Head of caudate nucleus (tissue), 42 donors: ENCODE measurements around the gene GXYLT2.
A peak's percentile ranks its signal among the peaks of the same experiment; 100 is the strongest.
"Not testable (repeated sequence)": the region's sequence is repeated elsewhere in the genome, so short reads cannot be mapped to it uniquely, and the experiment has no call there.

Experiments used
- DNase-seq, 42 donors: peaks; one replicate each; pipeline versions ENCODE4 v3.0.0 to v3.0.0-alpha.2; 2020 to 2021; ENCODE audit warnings: mixed read lengths in 7 of 42
- intact Hi-C: fragments of 100-400 bp; cut with DNase I; formaldehyde crosslinking; loops from one replicate; pipeline ENCODE4 v1.15.0; 2022

The GXYLT2 gene

DNA sequence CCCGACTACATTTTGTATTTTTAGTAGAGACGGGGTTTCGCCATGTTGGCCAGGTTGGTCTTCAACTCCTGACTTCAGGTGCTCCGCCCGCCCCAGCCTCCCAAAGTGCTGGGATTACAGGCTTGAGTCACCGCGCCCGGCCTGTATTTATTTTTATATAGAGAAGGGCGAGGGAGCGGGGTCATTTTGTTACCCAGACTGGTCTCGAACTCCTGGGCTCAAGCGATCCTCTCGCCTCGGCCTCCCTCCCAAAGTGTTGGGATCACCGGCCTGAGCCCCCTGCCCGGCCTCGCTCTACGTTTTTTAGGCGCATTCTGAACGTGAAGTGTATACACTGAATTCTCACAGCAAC is 108.3 kb downstream of the GXYLT2 start:
- intact Hi-C loops, result loop anchor here (5.0 to 10.0 kb wide), 2 partner anchors 59 kb away; no protein-coding TSS in a partner anchor
- DNase-seq, result peak in 13 of 42 donors; percentile 7 to 35 (median 14)

DNA sequence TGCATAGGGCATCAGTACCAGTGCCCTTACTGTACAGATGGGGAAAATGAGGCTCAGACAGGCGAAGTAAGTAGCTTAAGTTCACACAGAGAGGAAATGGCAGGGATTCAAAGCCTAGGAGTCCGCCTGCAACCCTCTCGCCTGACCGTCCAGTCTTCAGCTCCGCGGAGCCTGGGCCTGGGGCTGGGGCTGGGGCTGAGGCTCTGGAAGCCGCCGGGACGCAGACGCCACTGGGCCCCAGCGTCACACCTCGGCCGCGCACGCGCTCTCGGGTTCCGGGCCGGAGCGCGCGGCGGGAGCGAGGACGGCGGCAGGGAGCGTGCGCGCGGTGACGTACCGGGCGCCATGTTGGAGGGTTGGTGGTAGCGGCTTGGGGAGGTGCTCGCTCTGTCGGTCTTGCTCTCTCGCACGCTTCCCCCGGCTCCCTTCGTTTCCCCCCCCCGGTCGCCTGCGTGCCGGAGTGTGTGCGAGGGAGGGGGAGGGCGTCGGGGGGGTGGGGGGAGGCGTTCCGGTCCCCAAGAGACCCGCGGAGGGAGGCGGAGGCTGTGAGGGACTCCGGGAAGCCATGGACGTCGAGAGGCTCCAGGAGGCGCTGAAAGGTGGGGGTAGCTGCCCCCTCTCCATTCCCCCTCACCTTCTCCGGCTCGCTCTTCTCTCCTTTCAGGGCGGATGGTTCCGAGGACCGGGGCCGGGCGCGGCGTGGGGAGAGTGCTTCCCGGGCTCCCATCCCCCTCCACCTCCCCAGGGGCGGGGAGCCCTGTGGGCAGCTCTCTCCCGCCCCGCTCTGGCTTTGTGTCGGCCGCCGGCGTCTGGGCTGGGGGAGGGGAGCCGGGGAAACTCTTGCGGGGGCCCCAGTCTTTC is 108.9 kb downstream of the GXYLT2 start, which contains the start of gene PPP4R2:
PPP4R2 (plus strand) TSS at position 339 of the 861 bp plus-strand sequence; CDS start at position 566, 227 bp downstream.
- peak; percentile 52 to 94 (median 88) for DNase-seq
- intact Hi-C loops, result loop anchor here (5.0 to 10.0 kb wide), 2 partner anchors 58 to 59 kb away; no protein-coding TSS in a partner anchor

DNA sequence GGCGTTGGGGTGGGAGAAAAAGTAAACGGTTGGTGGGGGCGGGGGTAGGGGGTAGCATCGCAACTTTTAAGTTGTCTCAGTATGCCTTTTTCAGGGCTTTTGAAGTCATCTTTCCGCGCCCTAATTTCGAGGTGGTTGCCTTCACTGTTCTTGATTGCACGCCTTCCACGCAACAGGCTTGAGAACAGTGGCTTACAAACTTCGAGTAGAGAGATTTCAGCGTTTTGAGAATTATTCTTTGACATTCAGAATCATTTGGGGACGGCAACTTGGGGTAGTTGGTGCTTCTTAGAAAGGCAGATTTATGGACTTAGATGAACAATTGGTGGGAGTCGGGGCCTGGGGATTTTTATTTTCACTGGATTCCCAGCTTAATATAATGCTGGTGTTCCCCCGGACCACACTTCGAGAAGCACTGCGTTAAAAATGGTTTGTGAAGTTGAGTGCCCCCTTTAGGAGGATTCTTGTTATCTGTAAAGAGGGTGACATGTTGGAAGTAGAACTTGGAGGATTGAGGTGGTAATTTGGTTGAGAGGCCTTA is 109.6 kb downstream of the GXYLT2 start:
- intact Hi-C loops, result loop anchor here (5.0 to 10.0 kb wide), 2 partner anchors 57 to 60 kb away; no protein-coding TSS in a partner anchor

DNA sequence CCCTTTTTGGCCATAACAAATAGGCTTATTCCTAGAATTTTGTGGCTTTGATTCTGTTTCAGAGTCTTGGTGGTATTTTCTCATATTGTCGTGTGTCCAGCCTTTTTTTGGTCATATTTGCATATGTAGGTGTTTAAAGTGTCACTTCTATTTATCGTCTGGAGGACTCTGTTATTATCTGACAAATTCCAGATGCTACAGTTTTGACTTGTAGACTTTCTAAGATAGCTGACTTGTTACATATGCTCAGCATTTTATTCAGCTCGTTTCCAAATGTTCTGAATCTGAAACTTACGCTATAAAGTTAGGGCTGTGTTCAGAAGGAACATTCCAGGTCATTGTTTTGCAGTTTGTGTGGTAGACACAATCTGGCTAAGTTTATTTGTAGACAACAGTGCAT is 110.6 kb downstream of the GXYLT2 start:
- intact Hi-C loops, result loop anchor here (5.0 to 10.0 kb wide), 2 partner anchors 56 to 61 kb away; no protein-coding TSS in a partner anchor

More for the DNA sequence above, 109.6 kb downstream of the GXYLT2 start:
- DNase-seq, result peak in 21 of 42 donors; percentile 12 to 66 (median 27)

DNA sequence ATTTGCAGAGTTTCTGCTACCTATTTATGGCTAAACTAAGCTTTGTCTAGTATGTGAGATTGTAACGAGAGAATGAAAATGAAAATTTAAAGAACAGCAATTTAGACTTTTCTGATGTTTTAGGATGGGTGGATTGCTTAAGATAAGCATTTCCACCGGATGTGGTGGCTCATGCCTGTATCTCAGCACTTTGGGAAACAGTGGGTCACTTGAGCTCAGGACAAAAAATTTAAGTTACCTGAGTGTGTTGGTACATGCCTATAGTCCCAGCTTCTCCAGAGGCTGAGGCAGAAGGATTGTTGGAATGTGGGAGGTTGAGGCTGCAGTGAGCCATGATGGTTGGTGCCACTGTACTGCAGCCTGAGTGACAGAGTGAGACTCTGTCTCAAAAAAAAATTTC is 112.1 kb downstream of the GXYLT2 start:
- no peak for DNase-seq
- intact Hi-C loops, result loop anchor here (5.0 to 10.0 kb wide), 2 partner anchors 55 to 63 kb away; no protein-coding TSS in a partner anchor

More for the DNA sequence above, 110.6 kb downstream of the GXYLT2 start:
- no peak for DNase-seq

DNA sequence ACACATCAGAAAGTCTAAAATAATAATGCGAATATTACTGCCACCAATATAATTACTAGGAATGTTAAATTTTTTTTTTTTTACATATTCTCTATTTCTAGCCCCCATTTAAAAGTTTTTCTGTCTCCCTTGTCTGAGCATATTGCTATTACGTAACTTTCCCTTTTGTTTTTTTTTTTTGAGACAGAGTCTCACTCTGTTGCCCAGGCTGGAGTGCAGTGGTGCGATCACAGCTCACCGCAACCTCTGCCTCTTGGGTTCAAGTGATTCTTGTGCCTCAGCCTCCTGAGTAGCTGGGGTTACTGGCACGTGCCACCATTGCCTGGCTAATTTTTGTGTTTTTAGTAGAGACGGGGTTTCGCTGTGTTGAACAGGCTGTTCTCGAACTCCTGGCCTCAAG is 115.2 kb downstream of the GXYLT2 start:
- intact Hi-C loops, DNase-seq: not testable (repeated sequence)

DNA sequence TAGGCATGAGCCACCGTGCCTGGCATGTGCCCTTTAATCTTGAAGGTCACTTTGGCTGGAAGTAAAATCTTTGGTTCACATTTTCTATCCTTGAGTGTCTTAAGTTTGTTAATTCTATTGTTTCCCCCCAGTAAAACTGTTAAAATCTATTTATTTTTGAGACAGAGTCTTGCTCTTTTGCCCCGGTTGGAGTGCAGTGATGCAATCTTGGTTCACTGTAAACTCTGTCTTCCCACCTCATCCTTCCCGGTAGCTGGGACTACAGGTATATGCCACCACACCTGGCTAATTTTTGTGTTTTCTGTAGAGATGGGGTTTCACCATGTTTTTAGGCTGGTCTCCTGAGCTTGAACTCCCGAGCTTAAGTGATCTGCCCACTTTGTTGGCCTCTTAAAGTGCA is 116.5 kb downstream of the GXYLT2 start:
- intact Hi-C loops, result no loop called here
- DNase-seq, result no peak

DNA sequence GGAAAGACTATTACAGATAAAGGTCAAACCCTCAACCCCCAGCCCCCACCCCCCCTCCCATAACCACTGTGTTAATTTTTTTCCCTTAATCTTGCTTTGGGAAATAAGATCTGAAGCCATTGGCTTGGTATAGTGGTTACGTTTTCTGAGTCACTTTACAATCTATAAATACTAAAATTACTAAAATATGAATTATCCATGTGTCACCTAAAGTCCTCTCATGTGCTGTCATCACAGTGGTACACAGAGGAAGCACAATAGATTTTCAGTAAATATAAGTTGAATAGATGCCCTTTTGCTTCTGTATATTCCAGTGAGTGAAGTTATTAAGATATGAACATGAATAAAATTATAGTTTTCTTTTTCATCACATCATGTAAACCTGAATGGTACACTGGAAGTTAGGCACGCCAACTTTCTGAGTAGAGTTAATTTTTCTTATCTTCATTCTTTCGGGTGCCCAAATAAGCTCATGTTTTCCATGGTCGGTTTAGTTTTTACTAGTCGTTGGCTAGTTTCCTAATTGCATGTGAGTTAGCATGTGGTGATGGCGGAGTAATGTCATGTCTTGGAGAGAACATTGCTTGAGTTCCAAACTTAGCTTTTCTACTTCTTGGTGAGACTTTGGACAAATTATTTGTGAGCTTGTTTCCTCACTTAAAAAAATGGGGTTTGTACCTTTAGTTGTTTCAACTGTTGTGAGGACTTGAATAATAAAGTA is 120.3 kb downstream of the GXYLT2 start:
- intact Hi-C loops, result no loop called here
- DNase-seq, result no peak

DNA sequence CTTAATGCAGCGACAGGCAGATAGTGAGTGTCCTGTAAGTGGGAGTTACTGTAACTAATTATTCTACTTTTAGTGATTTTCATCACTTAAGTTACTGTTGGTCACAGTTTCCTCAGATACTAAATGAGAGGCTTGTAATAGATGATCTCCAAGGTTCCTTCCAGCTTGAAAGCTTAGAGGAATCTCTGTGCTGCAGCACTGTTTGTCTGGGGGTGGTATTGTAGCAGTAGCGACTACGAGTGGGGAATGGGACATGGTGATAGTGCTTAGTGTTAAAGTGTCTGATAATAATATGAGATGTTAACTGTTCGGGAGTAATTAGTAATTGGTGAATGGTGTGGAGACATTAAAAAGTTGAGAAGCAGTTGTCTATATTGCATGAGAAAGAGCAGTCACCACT is 121.2 kb downstream of the GXYLT2 start:
- DNase-seq, result no peak
- intact Hi-C loops, result no loop called here

DNA sequence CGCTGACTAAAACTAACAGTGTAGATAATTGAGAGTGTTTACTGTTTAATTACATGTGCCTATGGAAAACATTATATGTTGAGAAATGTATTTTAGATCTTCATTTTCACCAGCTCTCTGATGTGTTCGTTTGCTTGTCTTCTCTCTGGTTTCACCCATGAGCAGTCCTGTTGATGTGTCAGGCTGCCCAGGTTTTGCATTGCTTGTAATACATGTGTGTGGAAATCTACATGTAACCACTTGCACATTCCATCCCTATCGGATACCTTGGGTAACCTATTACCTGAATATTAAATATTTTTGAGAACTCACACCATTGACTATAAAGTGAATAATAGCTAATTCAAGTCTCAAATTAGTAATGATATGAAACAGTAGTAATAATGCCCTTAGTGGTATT is 121.9 kb downstream of the GXYLT2 start:
- no peak for DNase-seq
- intact Hi-C loops, result no loop called here

DNA sequence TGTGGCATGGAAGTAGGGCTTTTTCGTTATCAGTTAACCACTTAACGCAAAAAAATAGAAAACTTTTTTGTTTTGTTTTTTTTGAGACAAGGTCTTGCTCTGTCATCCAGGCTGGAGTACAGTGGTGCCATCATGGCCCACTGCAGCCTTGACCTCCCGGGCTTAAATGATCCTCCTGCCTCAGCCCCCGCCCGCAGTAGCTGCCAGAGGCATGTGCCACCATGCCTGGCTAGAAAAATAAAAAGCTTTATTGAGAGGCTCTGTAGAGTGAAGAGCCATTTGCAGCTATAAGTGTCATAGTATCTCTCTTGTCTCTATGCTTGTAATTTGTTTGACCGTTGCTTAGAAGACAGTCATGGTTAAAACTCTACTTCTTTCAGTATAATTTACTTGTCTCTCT is 122.3 kb downstream of the GXYLT2 start:
- intact Hi-C loops, result no loop called here
- no peak for DNase-seq

DNA sequence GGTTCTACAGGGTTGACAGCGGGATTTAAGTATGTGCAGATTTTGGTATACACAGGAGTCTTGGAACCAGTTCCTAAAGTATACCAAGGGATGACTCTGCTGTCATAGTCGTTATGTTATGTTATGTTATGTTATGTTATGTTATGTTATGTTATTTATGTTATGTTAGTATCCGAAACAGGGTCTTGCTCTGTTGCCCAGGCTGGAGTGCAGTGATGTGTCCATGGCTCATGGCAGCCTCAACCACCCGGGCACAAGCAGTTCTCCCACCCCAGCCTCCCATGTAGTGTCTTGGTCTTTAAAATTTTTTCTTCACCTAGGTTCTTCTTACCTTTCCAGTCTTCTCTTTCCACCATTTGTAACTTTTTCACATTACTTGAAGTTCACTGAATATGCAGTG is 130.5 kb downstream of the GXYLT2 start:
- no peak for DNase-seq
- intact Hi-C loops, result no loop called here

DNA sequence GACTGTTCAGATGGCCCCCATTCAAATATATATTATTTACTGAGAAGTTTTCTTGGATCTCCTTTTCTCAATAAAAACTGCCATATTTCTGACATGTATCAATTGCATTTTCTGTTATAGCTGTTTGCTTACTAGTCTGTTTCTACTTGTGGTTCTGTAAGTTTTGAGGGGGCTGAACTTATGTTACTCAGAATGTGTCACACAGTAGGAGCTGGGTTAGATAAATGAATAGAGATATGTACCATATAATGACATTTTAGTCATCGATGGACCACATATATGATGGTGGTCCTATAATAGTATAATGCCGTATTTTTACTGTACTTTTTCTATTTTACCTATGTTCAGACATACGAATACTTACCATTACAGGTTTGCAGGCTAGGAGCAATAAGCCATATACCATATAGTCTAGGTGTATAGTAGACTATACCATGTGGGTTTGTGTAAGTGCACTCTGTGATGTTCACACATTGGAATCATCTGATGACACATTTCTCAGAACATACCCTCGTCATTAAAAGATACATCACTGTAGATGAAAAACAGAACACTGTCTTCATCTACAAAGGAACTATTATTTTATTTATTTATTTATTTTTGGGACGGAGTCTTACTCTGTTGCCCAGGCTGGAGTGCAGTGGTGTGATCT is 131.1 kb downstream of the GXYLT2 start:
- intact Hi-C loops, result no loop called here
- DNase-seq, result no peak

DNA sequence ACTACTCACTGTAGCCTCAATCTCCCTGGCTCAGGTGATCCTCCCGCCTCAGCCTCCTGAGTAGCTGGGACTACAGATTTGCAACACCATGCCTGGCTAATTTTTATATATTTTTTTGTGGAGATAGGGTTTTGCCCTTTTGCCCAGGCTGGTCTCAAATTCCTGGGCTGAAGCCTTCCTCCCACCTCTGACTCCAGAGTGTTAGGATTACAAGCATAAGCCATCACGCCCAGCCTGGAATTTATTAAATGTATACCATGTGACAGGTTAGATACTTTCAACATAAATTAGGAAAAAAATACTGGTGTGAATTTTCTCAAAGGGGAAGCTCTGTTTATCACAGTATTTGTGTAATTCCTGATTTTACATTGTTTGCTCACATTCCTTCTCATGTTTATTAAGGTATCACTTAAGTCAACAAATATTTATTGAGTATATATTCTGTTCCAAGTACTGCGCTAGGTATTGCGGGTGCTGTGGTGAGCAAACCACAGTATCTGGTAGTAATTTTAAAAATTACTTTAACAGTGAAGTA is 133.5 kb downstream of the GXYLT2 start:
- intact Hi-C loops, result no loop called here
- DNase-seq, result no peak

DNA sequence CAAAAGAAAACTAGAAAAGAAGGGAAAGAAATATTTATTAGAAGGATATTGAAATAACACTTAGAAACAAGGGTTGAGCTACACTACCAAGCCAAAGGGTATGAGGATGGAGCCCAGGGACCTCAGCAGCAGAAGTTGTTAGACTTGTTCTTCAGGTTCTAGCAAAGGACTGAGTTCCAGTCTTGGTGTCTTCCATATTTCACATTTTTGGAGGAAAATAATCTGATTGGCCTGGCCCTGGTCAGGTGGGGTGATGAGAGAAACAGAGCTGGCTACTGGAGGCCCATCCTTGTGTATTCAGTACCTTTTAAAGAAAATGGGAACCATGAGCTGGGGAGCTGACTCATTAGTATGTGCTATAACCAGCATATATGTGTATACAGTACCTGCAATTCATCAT is 137.0 kb downstream of the GXYLT2 start:
- intact Hi-C loops, result no loop called here
- DNase-seq, result no peak

DNA sequence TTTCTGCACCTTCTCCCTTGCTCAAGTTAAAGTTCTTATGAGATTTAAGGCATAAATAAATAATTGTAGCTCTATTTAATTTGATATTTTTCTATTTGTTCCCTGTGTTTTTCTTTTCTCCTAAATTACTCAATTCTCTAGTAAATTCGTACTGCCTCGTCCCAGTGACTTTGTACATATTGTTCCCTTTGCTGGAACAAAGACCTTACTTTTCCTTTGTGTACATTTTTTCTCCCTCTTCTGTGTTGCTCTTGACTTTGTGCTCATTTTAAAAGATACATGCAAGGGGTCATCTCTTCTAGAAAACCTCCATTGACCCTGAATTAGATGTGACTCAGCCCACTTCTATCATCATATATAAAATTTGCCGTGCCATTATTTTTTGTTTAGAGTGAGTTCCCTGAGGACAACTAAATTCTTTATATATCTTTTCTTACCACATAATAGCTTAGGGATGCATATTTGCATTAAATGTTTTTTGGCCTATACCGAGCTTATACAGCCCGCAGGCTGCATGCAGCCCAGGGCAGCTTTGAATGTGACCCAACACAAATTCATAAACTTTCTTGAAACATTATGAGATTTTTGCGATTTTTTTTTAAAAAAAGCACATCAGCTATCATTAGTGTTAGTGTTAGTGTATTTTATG is 138.4 kb downstream of the GXYLT2 start:
- intact Hi-C loops, result no loop called here
- no peak for DNase-seq
